IMR-90 (cell line): Measurements from ENCODE around the gene STAG1. TPM values are rescaled to one million over a fixed set of nuclear protein-coding genes. Genes with fewer than 3 reads are reported as not detected.

Experiments used
- ATAC-seq: fragments of 200-7000 bp; cut with Tn5 transposase; 2 replicates; pipeline ENCODE4 v1.9.1; 2020; ENCODE audit warnings: low read depth, mild to moderate bottlenecking, moderate library complexity
- BruUV-seq: library from RNA; stranded (reverse); fragments of 400-500 nt; replicated peaks from 2 replicates; lab custom pipeline; 2021; lab: Mats Ljungman, UMichigan
- CTCF ChIA-PET: fragments of 300-600 bp; formaldehyde crosslinking; extraction: SDS; loops from one replicate; lab custom pipeline; 2021; ENCODE audit warnings: antibody characterized with exemption; lab: Yijun Ruan, JAX
- POLR2A ChIA-PET: fragments of 300-600 bp; sonication (Branson Sonifier 250); formaldehyde crosslinking; loops from one replicate; lab custom pipeline; 2022; ENCODE audit warnings: antibody characterized with exemption; ENCODE audit not compliant: unreplicated experiment; lab: Charles Lee
- DNase-seq: peaks from one replicate; pipeline ENCODE4 v3.0.0; 2013
- H2AFZ ChIP-seq: replicated peaks from 2 replicates; pipeline ENCODE3; 2013; ENCODE audit warnings: low read length, mild to moderate bottlenecking; ENCODE audit not compliant: poor library complexity
- H2AK5ac ChIP-seq: 2 replicates; pipeline ENCODE4 v1.6.1; 2013; ENCODE audit warnings: low read depth, low read length, inconsistent platforms
- H2AK9ac ChIP-seq: replicated peaks from 2 replicates; pipeline ENCODE3; 2013; ENCODE audit warnings: mild to moderate bottlenecking, low read depth, low read length, moderate library complexity; ENCODE audit not compliant: poor library complexity
- H2BK120ac ChIP-seq: 2 replicates; pipeline ENCODE4 v1.6.1; 2013; ENCODE audit warnings: low read depth, low read length, inconsistent platforms
- H2BK15ac ChIP-seq: 3 replicates; pipeline ENCODE4 v1.6.1; 2013; ENCODE audit warnings: low read depth, low read length, inconsistent platforms
- H2BK20ac ChIP-seq: 2 replicates; pipeline ENCODE4 v1.6.1; 2013; ENCODE audit warnings: low read depth, mild to moderate bottlenecking, inconsistent platforms, low read length, moderate library complexity
- H2BK5ac ChIP-seq: 2 replicates; pipeline ENCODE4 v1.6.1; 2013; ENCODE audit warnings: mild to moderate bottlenecking, low read depth, low read length, inconsistent platforms; ENCODE audit not compliant: poor library complexity, severe bottlenecking
- H3K14ac ChIP-seq: replicated peaks from 2 replicates; pipeline ENCODE4 v1.6.1; 2013; ENCODE audit warnings: low read depth, low read length, inconsistent platforms
- H3K18ac ChIP-seq: 2 replicates; pipeline ENCODE4 v1.6.1; 2013; ENCODE audit warnings: low read depth, low read length, control low read depth
- H3K23ac ChIP-seq: 2 replicates; pipeline ENCODE4 v1.6.1; 2013; ENCODE audit warnings: low read depth, low read length, inconsistent platforms
- H3K27ac ChIP-seq: 2 replicates; pipeline ENCODE4 v1.5.1; 2013; ENCODE audit warnings: mild to moderate bottlenecking, control low read depth, low read length; ENCODE audit not compliant: insufficient read depth
- H3K27me3 ChIP-seq: 2 replicates; pipeline ENCODE4 v1.6.1; 2013; ENCODE audit warnings: low read length; ENCODE audit not compliant: control insufficient read depth, insufficient read depth
- H3K36me3 ChIP-seq: 2 replicates; pipeline ENCODE4 v1.6.1; 2013; ENCODE audit warnings: low read length, mixed read lengths; ENCODE audit not compliant: control insufficient read depth, insufficient read depth
- H3K4ac ChIP-seq: 2 replicates; pipeline ENCODE4 v1.6.1; 2013; ENCODE audit warnings: low read depth, low read length, inconsistent platforms
- H3K4me1 ChIP-seq: 2 replicates; pipeline ENCODE4 v1.6.1; 2013; ENCODE audit warnings: low read length, mixed read lengths; ENCODE audit not compliant: control insufficient read depth, insufficient read depth
- H3K4me2 ChIP-seq: 2 replicates; pipeline ENCODE4 v1.6.1; 2013; ENCODE audit warnings: low read depth, mild to moderate bottlenecking, control low read depth, low read length, moderate library complexity
- H3K4me3 ChIP-seq: 2 replicates; pipeline ENCODE4 v1.5.1; 2013; ENCODE audit warnings: low read depth, mild to moderate bottlenecking, control low read depth, low read length, moderate library complexity; ENCODE audit not compliant: insufficient read depth
- H3K56ac ChIP-seq: 2 replicates; pipeline ENCODE4 v1.6.1; 2013; ENCODE audit warnings: low read length, inconsistent platforms; ENCODE audit not compliant: insufficient read depth; ENCODE audit errors: extremely low read depth
- H3K79me1 ChIP-seq, 2 experiments: 2 replicates each; pipeline ENCODE4 v1.6.1; 2013; ENCODE audit warnings: low read length in 2 of 2, inconsistent platforms in 1 of 2, low read depth in 1 of 2
- H3K9ac ChIP-seq: 2 replicates; pipeline ENCODE4 v1.6.1; 2013; ENCODE audit warnings: low read depth, low read length, control low read depth
- H3K9me1 ChIP-seq: 2 replicates; pipeline ENCODE4 v1.6.1; 2013; ENCODE audit warnings: low read length, inconsistent platforms; ENCODE audit not compliant: insufficient read depth
- H3K9me3 ChIP-seq: 2 replicates; pipeline ENCODE4 v1.6.1; 2013; ENCODE audit warnings: low read length; ENCODE audit not compliant: control insufficient read depth, insufficient read depth
- H4K20me1 ChIP-seq: 2 replicates; pipeline ENCODE4 v1.6.1; 2013; ENCODE audit warnings: low read length, inconsistent platforms; ENCODE audit not compliant: insufficient read depth
- H4K5ac ChIP-seq: 2 replicates; pipeline ENCODE4 v1.6.1; 2013; ENCODE audit warnings: mild to moderate bottlenecking, low read depth, low read length, control low read depth
- H4K8ac ChIP-seq, 2 experiments: 2 replicates each; pipeline ENCODE4 v1.6.1; 2013; ENCODE audit warnings: low read depth in 2 of 2, low read length in 2 of 2, control low read depth in 1 of 2, inconsistent platforms in 1 of 2
- H4K91ac ChIP-seq: 2 replicates; pipeline ENCODE4 v1.6.1; 2013; ENCODE audit warnings: low read depth, low read length, inconsistent platforms; ENCODE audit not compliant: insufficient read depth
- BHLHE40 ChIP-seq: fragments of 150-350 bp; IDR thresholded peaks from 2 replicates; pipeline ENCODE4 v1.6.1; 2016; ENCODE audit warnings: mild to moderate bottlenecking, low read depth, low read length
- CHD1 ChIP-seq: IDR thresholded peaks from 2 replicates; pipeline ENCODE4 v1.6.1; 2012; ENCODE audit warnings: low read depth, low read length, improper control_type of control experiment
- FOS ChIP-seq: fragments of 150-350 bp; IDR thresholded peaks from 2 replicates; pipeline ENCODE4 v1.6.1; 2016; ENCODE audit warnings: low read depth, low read length
- MXI1 ChIP-seq: IDR thresholded peaks from 2 replicates; pipeline ENCODE4 v1.6.1; 2012; ENCODE audit warnings: low read depth, mild to moderate bottlenecking, low read length, moderate library complexity, borderline replicate concordance
- NFE2L2 ChIP-seq: fragments of 150-350 bp; IDR thresholded peaks from 2 replicates; pipeline ENCODE4 v1.6.1; 2016; ENCODE audit warnings: low read depth, mild to moderate bottlenecking, low read length
- POLR2A ChIP-seq: IDR thresholded peaks from 2 replicates; pipeline ENCODE4 v1.6.1; 2012; ENCODE audit warnings: mild to moderate bottlenecking, low read depth, low read length
- RAD21 ChIP-seq: IDR thresholded peaks from 2 replicates; pipeline ENCODE4 v1.6.1; 2012; ENCODE audit warnings: low read length, improper control_type of control experiment
- RFX5 ChIP-seq: IDR thresholded peaks from 2 replicates; pipeline ENCODE4 v1.8.0; 2012; ENCODE audit warnings: low read depth, mild to moderate bottlenecking, low read length, moderate library complexity
- SMC3 ChIP-seq: fragments of 150-350 bp; IDR thresholded peaks from 2 replicates; pipeline ENCODE4 v1.6.1; 2016; ENCODE audit warnings: low read depth, mild to moderate bottlenecking, antibody characterized with exemption, low read length, moderate library complexity
- WGBS, 2 experiments: methylation state at CpG; one replicate each; pipeline versions ENCODE4 v1.1.5 to v1.1.7; 2013; ENCODE audit warnings: missing lambda C conversion rate in 2 of 2; ENCODE audit not compliant: insufficient read length in 1 of 2; ENCODE audit errors: extremely low coverage in 2 of 2; 5-methylcytosine and 5-hydroxymethylcytosine counted together
- dilution Hi-C: fragments of 300-500 bp; cut with HindIII; formaldehyde crosslinking; loops from one replicate; pipeline ENCODE4 v1.14.3; 2018; ENCODE audit warnings: low sequenced_read_pairs; ENCODE audit not compliant: unreplicated experiment
- in situ Hi-C: fragments of 300-500 bp; cut with MboI; formaldehyde crosslinking; loops from 3 replicates; pipeline ENCODE4 v1.14.3; 2019; ENCODE audit warnings: low sequenced_read_pairs, inconsistent platforms, mixed read lengths
- intact Hi-C: fragments of 100-400 bp; cut with micrococcal nuclease; formaldehyde crosslinking; loops from 2 replicates; pipeline ENCODE4 v1.10.0; 2022
- polyA plus RNA-seq, 3 experiments: library from polyadenylated mRNA; depleted of rRNA; stranded (reverse); fragments of >200 nt; gene quantifications; 2 replicates each; pipeline ENCODE4 v1.2.3, GENCODE V29; 2012; ENCODE audit warnings: low replicate concordance in 1 of 3
- total RNA-seq: library from RNA; depleted of rRNA; stranded (reverse); fragments of >200 nt; gene quantifications from 2 replicates; pipeline ENCODE4 v1.2.3, GENCODE V29; 2012
- TF ChIP-seq, protein P1 (sequence below): fragments of 150-350 bp; IDR thresholded peaks from 2 replicates; pipeline ENCODE4 v1.6.1; 2017; ENCODE audit warnings: mild to moderate bottlenecking, antibody characterized with exemption, low read length, low read depth
- TF ChIP-seq, protein P2 (sequence below): conservative IDR thresholded peaks from 2 replicates; pipeline ENCODE4 v1.5.1; 2012; ENCODE audit warnings: mild to moderate bottlenecking, low read depth, low read length, improper control_type of control experiment

Gene STAG1
- total and polyA plus RNA-seq, 2 of the 4 experiments (the other 2 are of a cell fraction): 9.6 to 32.3 TPM

DNA sequence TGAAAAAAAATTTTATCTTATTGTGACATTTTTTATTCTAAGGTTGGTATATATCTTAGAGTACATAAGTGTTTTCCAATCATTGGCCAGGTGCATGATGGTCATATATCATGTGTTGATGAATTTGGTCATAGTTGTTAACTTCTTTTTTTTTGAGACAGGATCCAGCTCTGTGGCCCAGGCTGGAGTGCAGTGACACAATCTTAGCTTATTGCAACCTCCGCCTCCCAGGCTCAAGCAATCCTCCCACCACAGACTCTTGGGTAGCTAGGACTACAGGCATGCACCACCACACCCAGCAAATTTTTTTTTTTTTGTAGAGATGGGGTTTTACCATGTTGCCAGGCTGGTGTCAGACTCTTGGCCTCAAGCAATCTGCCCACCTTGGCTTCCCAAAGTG is 458.0 kb downstream of the STAG1 start:
- no peaks in the 10 kb centered on the region for H3K9me3 ChIP-seq
- ChIA-PET POLR2A (no interaction called here), CTCF (interaction anchor here (0.5 to 0.6 kb wide), 2 partner anchors 10 to 308 kb away, joined by 3 to 5 read pairs; no protein-coding TSS in a partner anchor)
- H2AFZ ChIP-seq: no peak overlapping the region
- H4K5ac ChIP-seq: no peak overlapping the region
- no peaks in the 10 kb centered on the region for H3K4me1 ChIP-seq
- H3K9ac ChIP-seq: no peak overlapping the region
- peaks cover 14% of the 10 kb centered on the region; the same call in 1 of the 2 replicates for H3K36me3 ChIP-seq
- no peaks in the 10 kb centered on the region for H3K79me1 ChIP-seq
- H3K4me2 ChIP-seq: no peak overlapping the region
- H3K18ac ChIP-seq: no peak overlapping the region
- no peaks in the 10 kb centered on the region for H3K27me3 ChIP-seq
- H3K4ac ChIP-seq: no peak overlapping the region
- in situ Hi-C loops: no loop called here
- no peaks in the 10 kb centered on the region for H3K9me1 ChIP-seq
- no peak overlapping the region for H4K8ac ChIP-seq
- no peaks in the 10 kb centered on the region for H4K20me1 ChIP-seq
- H3K27ac ChIP-seq: no peak overlapping the region
- no peak overlapping the region for H3K14ac ChIP-seq
- ATAC-seq: no peak
- intact Hi-C loops: no loop called here
- BruUV-seq: no TSS peak
- H2BK5ac ChIP-seq: no peak overlapping the region
- no peak overlapping the region for H2AK9ac ChIP-seq
- no peak overlapping the region for H2AK5ac ChIP-seq
- dilution Hi-C loops: no loop called here
- no peak overlapping the region for H2BK120ac ChIP-seq
- no peak overlapping the region for H3K56ac ChIP-seq
- no peak for DNase-seq
- H3K4me3 ChIP-seq: no peak overlapping the region
- H2BK15ac ChIP-seq: no peak overlapping the region
- no CpG with 5 or more reads among the region's 1 CpG for WGBS, 2 experiments
- no peak overlapping the region for H4K91ac ChIP-seq
- H3K23ac ChIP-seq: no peak overlapping the region
- TF ChIP-seq SMC3 (no peak), RFX5 (no peak), POLR2A (no peak), CHD1 (no peak), NFE2L2 (no peak), RAD21 (no peak), FOS (no peak), MXI1 (no peak), BHLHE40 (no peak)
- TF ChIP-seq, protein P1, sequence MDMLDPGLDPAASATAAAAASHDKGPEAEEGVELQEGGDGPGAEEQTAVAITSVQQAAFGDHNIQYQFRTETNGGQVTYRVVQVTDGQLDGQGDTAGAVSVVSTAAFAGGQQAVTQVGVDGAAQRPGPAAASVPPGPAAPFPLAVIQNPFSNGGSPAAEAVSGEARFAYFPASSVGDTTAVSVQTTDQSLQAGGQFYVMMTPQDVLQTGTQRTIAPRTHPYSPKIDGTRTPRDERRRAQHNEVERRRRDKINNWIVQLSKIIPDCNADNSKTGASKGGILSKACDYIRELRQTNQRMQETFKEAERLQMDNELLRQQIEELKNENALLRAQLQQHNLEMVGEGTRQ: no peak
- TF ChIP-seq, protein P2, sequence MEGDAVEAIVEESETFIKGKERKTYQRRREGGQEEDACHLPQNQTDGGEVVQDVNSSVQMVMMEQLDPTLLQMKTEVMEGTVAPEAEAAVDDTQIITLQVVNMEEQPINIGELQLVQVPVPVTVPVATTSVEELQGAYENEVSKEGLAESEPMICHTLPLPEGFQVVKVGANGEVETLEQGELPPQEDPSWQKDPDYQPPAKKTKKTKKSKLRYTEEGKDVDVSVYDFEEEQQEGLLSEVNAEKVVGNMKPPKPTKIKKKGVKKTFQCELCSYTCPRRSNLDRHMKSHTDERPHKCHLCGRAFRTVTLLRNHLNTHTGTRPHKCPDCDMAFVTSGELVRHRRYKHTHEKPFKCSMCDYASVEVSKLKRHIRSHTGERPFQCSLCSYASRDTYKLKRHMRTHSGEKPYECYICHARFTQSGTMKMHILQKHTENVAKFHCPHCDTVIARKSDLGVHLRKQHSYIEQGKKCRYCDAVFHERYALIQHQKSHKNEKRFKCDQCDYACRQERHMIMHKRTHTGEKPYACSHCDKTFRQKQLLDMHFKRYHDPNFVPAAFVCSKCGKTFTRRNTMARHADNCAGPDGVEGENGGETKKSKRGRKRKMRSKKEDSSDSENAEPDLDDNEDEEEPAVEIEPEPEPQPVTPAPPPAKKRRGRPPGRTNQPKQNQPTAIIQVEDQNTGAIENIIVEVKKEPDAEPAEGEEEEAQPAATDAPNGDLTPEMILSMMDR: no peak
- H2BK20ac ChIP-seq: no peak overlapping the region
